Colonic mucosa (tissue), 4 donors: Measurements from ENCODE around the gene MTARC2. TPM values are rescaled to one million over a fixed set of nuclear protein-coding genes. Genes with fewer than 3 reads are reported as not detected.

Experiments
- DNase-seq: peaks from one replicate; pipeline ENCODE4 v3.0.0-alpha.2; 2020
- H3K27ac ChIP-seq: fragments of 200-600 bp; one replicate; pipeline ENCODE4 v1.8.0; 2021
- H3K27me3 ChIP-seq: fragments of 200-600 bp; one replicate; pipeline ENCODE4 v1.8.0; 2021
- H3K36me3 ChIP-seq: fragments of 200-600 bp; one replicate; pipeline ENCODE4 v1.8.0; 2021
- H3K4me1 ChIP-seq: fragments of 200-600 bp; one replicate; pipeline ENCODE4 v1.8.0; 2021; ENCODE audit warnings: mild to moderate bottlenecking
- H3K4me3 ChIP-seq: fragments of 200-600 bp; one replicate; pipeline ENCODE4 v1.8.0; 2021
- H3K9ac ChIP-seq, 2 donors: one replicate each; pipeline ENCODE4 v1.7.0; 2013; ENCODE audit warnings: control low read depth in 2 of 2, low read depth in 2 of 2, low read length in 2 of 2
- H3K9me3 ChIP-seq: fragments of 200-600 bp; one replicate; pipeline ENCODE4 v1.8.0; 2021
- intact Hi-C: fragments of 100-400 bp; cut with DNase I; formaldehyde crosslinking; loops from one replicate; pipeline ENCODE4 v1.14.1; 2022
- total RNA-seq, 2 donors: library from RNA; stranded (reverse); fragmentation: NEBNext Ultra II Directional in 1 of 2; extraction: Animal tissue kit (Norgen Biotek cat#: 25700) in 1 of 2; gene quantifications; one replicate each; pipeline ENCODE4 v1.2.1, GENCODE V29; 2021
- TF ChIP-seq, protein P1 (sequence below): fragments of 200-600 bp; IDR thresholded peaks from one replicate; pipeline ENCODE4 v1.8.0; 2022; ENCODE audit warnings: antibody characterized with exemption, mild to moderate bottlenecking
- donor health status: healthy.
- donor health status: DM: no; HTN: no; CAD: no.
- donor health status: DM: no; HTN: no; CAD: no.

The MTARC2 gene
- total RNA-seq, 2 donors from 2014 or later = 28.1 to 32.3 TPM

DNA sequence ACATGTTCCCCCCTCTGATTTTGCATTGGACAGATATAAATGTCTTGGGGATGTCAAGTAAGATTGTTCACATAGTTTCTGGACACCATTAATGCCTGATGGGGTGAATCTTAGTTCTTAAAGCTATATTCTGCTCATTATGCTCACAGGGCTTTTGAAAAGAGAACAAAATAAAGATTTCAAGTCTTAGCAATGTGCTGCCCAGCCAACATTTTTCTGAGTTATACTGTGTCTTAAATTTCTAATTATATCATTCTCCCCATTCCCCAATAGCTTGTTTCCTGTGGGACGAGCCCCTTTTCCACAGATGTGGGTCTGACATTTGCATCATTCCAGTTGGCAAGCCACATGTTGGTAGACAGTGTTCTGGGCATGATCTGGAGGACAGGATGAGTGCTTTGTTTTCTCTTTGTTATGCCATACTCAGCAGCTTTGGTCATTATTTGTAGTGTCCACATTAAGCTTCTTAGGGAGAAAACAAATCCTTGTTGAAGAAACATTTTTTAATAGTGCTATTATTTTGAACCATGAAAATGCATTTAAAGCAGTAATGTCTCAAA is 71.4 kb downstream of the MTARC2 start:
- DNase-seq = no peak

DNA sequence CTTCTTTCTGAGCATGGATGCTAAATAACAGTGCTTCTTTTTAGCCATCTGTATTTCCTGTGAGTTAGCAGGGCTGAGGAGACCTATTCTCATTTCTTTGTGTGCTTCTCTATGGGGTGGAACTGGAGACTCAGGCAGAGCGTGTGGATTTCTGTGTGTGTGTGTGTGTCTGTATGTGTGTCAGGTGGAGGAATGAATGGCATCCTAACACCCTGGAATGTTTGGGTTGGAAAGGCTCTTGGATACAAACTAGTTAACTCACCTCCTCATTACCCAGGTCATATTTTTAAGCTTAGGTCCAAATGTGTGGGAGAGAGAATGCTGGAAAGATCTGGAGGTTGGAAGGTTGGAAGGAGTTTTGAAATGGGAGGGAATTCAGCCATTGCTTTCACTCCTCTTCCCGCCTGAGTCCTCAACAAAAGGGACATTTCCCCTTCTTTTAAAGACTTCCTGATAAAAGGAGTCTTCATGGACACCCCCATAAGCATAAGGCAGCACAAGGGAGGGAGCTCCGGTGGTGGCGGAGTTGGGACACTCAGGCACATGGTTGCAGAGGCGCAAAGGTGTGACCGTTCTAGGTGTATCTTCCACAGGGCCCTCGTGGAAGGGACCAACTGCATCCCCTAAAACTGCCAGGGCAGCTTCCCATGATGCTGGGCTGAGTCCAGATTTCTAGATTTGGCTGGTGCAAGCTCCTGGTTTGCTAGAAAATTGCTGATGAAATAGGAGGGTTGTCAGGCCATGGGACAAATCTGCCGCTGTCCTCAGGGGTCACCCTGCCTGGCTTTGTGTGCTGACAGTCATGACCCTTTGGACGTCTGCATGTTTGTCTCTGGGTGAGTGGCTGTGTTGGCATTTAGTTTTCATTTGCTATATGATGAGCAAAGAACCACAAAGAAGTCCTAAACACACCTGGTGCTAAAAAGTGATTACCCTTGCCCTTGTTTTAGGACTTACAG is 76.2 kb downstream of the MTARC2 start:
- no peaks in the 10 kb centered on the region for H3K27me3 ChIP-seq
- no peaks in the 10 kb centered on the region for H3K9me3 ChIP-seq
- no peak overlapping the region for H3K27ac ChIP-seq
- intact Hi-C loops = no loop called here
- TF ChIP-seq, protein P1, sequence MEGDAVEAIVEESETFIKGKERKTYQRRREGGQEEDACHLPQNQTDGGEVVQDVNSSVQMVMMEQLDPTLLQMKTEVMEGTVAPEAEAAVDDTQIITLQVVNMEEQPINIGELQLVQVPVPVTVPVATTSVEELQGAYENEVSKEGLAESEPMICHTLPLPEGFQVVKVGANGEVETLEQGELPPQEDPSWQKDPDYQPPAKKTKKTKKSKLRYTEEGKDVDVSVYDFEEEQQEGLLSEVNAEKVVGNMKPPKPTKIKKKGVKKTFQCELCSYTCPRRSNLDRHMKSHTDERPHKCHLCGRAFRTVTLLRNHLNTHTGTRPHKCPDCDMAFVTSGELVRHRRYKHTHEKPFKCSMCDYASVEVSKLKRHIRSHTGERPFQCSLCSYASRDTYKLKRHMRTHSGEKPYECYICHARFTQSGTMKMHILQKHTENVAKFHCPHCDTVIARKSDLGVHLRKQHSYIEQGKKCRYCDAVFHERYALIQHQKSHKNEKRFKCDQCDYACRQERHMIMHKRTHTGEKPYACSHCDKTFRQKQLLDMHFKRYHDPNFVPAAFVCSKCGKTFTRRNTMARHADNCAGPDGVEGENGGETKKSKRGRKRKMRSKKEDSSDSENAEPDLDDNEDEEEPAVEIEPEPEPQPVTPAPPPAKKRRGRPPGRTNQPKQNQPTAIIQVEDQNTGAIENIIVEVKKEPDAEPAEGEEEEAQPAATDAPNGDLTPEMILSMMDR = no peak
- H3K9ac ChIP-seq = no peak overlapping the region
- H3K36me3 ChIP-seq = no peaks in the 10 kb centered on the region
- H3K4me3 ChIP-seq = no peak overlapping the region
- H3K4me1 ChIP-seq = no peaks in the 10 kb centered on the region
- DNase-seq = no peak

More for the DNA sequence above, 71.4 kb downstream of the MTARC2 start:
- Histone ChIP-seq H3K27ac (peak overlapping the region; percentile 29), H3K4me3 (no peak overlapping the region), H3K9me3 (no peaks in the 10 kb centered on the region), H3K9ac (no peak overlapping the region), H3K4me1 (no peaks in the 10 kb centered on the region), H3K27me3 (no peaks in the 10 kb centered on the region), H3K36me3 (no peaks in the 10 kb centered on the region)
- TF ChIP-seq, protein P1 = no peak
- intact Hi-C loops = loop anchor here (10.0 kb wide), 2 partner anchors 385 to 615 kb away; no protein-coding TSS in a partner anchor

DNA sequence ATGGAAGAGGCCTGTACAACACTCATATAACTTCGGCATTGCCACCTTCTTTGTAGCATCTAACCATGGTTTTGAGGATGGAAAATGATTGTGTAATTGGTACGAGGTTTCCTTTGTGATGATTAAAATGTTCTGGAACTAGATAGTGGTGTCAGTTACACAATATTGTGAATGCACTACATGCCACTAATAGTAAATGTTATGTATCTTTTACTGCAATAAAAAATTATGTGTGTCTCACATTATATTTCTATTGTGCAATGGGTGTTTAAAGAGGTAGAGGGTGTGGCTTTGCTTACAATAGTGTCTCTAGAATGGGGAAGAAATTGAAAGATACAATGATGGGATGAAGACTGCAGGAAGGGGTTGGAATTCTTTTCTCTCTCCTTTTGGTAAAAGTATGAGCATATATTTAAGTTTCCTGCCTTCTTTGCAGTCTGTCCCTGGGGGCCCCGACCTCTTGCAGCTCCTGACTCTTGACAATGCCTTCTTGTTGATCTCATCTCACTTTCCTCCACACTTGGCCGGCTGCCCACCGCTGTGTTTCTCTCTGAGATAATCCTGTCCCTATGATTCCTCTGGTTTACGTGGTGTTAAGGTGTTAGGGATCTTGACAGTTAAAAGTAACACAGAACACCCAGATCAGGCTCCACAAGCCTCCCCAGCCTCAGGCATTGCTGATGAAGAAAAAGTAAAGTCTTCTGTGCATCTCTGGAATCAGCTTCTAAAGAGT is 77.9 kb downstream of the MTARC2 start:
- no peaks in the 10 kb centered on the region for H3K36me3 ChIP-seq
- intact Hi-C loops = no loop called here
- no peak overlapping the region for H3K4me3 ChIP-seq
- TF ChIP-seq, protein P1 = no peak
- no peak overlapping the region for H3K27ac ChIP-seq
- H3K9me3 ChIP-seq = no peaks in the 10 kb centered on the region
- no peaks in the 10 kb centered on the region for H3K4me1 ChIP-seq
- H3K9ac ChIP-seq = no peak overlapping the region
- H3K27me3 ChIP-seq = no peaks in the 10 kb centered on the region
- DNase-seq = no peak

DNA sequence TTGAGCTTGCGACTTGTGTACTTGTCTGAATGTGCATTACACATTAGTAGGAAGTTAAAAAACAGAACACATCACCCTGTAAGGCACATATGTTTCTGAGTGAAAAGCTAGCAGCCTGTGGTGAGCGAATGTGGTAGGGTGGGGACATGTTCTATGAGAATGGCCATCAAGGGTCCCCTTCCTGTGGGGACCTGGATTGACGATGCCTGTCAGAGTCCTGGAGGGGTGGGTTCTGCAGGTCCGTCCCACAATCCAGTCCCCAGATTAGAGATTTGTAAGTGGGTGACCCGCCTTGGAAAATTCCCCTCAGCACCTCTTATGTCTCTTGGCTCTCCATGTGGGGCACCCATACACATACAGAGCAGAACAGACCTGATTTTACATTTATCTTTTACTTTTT is 78.6 kb downstream of the MTARC2 start:
- DNase-seq = no peak
- H3K9ac ChIP-seq = no peak overlapping the region
- intact Hi-C loops = no loop called here
- no peaks in the 10 kb centered on the region for H3K36me3 ChIP-seq
- no peak overlapping the region for H3K27ac ChIP-seq
- TF ChIP-seq, protein P1 = no peak
- H3K4me3 ChIP-seq = no peak overlapping the region
- no peaks in the 10 kb centered on the region for H3K27me3 ChIP-seq
- H3K4me1 ChIP-seq = no peaks in the 10 kb centered on the region
- H3K9me3 ChIP-seq = no peaks in the 10 kb centered on the region

DNA sequence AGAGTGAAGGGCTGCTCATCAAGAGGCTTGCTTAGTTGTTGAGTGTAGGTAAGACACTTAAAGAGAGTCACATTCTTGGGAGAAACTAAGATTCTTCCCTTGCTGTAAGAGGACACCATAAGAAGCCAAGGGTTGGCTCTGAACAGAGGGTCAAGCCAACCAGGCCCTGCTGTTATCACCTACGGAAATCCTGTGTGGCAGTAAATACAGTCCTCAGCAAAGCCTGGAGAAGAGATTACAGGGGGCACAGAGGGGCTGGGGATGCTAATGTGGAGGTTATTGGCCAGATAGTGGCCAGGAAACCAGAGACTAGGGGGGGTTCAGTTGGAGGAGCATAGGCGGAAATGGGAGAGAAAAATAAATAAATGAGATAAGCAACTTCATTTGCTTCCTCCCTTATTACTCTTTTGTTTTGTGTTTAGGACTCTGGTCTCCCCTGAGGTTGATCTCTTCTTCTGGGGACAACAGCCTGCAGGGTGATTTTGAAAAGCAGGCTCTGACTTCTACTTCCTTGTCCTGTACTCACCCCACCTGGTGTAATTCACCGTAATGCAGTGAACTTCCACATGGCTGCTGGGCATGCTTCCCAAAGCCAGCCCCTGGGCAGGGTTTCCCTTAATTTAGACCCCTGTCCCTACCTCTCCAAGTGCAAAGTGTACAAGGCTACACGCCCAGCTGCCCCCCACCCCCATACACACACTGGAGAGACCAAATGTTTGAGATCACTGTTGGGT is 79.5 kb downstream of the MTARC2 start:
- no peaks in the 10 kb centered on the region for H3K27me3 ChIP-seq
- TF ChIP-seq, protein P1 = no peak
- no peaks in the 10 kb centered on the region for H3K36me3 ChIP-seq
- H3K4me3 ChIP-seq = no peak overlapping the region
- no peaks in the 10 kb centered on the region for H3K4me1 ChIP-seq
- H3K9ac ChIP-seq = no peak overlapping the region
- no peak for DNase-seq
- intact Hi-C loops = no loop called here
- H3K27ac ChIP-seq = no peak overlapping the region
- no peaks in the 10 kb centered on the region for H3K9me3 ChIP-seq
